Amygdala (tissue), 56 donors: Measurements from ENCODE around the gene ACP3.
A peak's percentile ranks its signal among the peaks of the same experiment; 100 is the strongest.
"Not testable (repeated sequence)": the region's sequence is repeated elsewhere in the genome, so short reads cannot be mapped to it uniquely, and the experiment has no call there.

Experiments used
- DNase-seq, 56 donors: peaks; one replicate each; lab custom pipeline; 2025; lab: John Stamatoyannopoulos, UW

ACP3 gene

GRCh38 chr3:132354916-132355702 is 37.9 kb downstream of the ACP3 start:
- DNase-seq, result no peak

GRCh38 chr3:132356568-132356967 is 39.4 kb downstream of the ACP3 start:
- DNase-seq, result no peak

GRCh38 chr3:132360717-132361116 is 43.5 kb downstream of the ACP3 start:
- DNase-seq, result no peak

- no peak for DNase-seq
Observed at GRCh38 chr3:132362329-132362728, 45.1 kb downstream of the ACP3 start.

GRCh38 chr3:132368515-132368914 is 51.3 kb downstream of the ACP3 start:
- no peak for DNase-seq

GRCh38 chr3:132368962-132369361 is 51.8 kb downstream of the ACP3 start:
- no peak for DNase-seq

- DNase-seq, result not testable (repeated sequence)
Observed at GRCh38 chr3:132376945-132377354, 59.7 kb downstream of the ACP3 start.

GRCh38 chr3:132378048-132378762 is 61.0 kb downstream of the ACP3 start:
- no peak for DNase-seq

- DNase-seq, result no peak
Observed at GRCh38 chr3:132378846-132379245, 61.6 kb downstream of the ACP3 start.

- no peak for DNase-seq
Observed at GRCh38 chr3:132380920-132381319, 63.7 kb downstream of the ACP3 start.

GRCh38 chr3:132381348-132381944 is 64.2 kb downstream of the ACP3 start:
- no peak for DNase-seq

GRCh38 chr3:132382267-132382666 is 65.1 kb downstream of the ACP3 start:
- no peak for DNase-seq

GRCh38 chr3:132382688-132383194 is 65.5 kb downstream of the ACP3 start:
- no peak for DNase-seq

GRCh38 chr3:132386259-132386658 is 69.1 kb downstream of the ACP3 start:
- DNase-seq, result no peak

GRCh38 chr3:132392675-132393074 is 75.5 kb downstream of the ACP3 start:
- not testable (repeated sequence) for DNase-seq

- peak in 1 of 56 donors; percentile 0 for DNase-seq
Observed at GRCh38 chr3:132394320-132394719, 77.1 kb downstream of the ACP3 start.

GRCh38 chr3:132395126-132395525 is 77.9 kb downstream of the ACP3 start:
- no peak for DNase-seq

- DNase-seq, result no peak
Observed at GRCh38 chr3:132396255-132396654, 79.0 kb downstream of the ACP3 start.

- not testable (repeated sequence) for DNase-seq
Observed at GRCh38 chr3:132396776-132397175, 79.6 kb downstream of the ACP3 start.

- peak in 11 of 56 donors; percentile 1 to 61 (median 22) for DNase-seq
Observed at GRCh38 chr3:132399054-132399929, 82.1 kb downstream of the ACP3 start.
